Right lobe of liver (tissue), 6 donors: ENCODE measurements around the gene ELL. TPM values are rescaled to one million over a fixed set of nuclear protein-coding genes. Genes with fewer than 3 reads are reported as not detected.
A peak's percentile ranks its signal among the peaks of the same experiment; 100 is the strongest.

ENCODE experiments used
- ATAC-seq, 4 donors: fragments of 200-7000 bp; cut with Tn5 transposase; one replicate each; pipeline ENCODE4 v1.9.1; 2020; ENCODE audit warnings: mild to moderate bottlenecking in 4 of 4, moderate library complexity in 4 of 4
- DNase-seq, 3 donors: peaks; one replicate each; pipeline ENCODE4 v3.0.0-alpha.2; 2020
- H3K27ac ChIP-seq, 3 donors: fragments of 200-600 bp; one replicate each; pipeline ENCODE4 v1.8.0; 2022
- H3K27me3 ChIP-seq, 2 donors: fragments of 200-600 bp; one replicate each; pipeline ENCODE4 v1.8.0; 2022
- H3K36me3 ChIP-seq, 4 donors: fragments of 200-600 bp; sonication (generic) in 1 of 4; one replicate each; pipeline versions ENCODE4 v1.5.1 to v1.8.0; 2017 to 2022; ENCODE audit warnings: control low read depth in 1 of 4
- H3K4me1 ChIP-seq, 4 donors: fragments of 200-600 bp; sonication (generic) in 1 of 4; one replicate each; pipeline versions ENCODE4 v1.5.1 to v1.8.0; 2017 to 2022; ENCODE audit warnings: control low read depth in 1 of 4
- H3K4me3 ChIP-seq, 3 donors: fragments of 200-600 bp; one replicate each; pipeline ENCODE4 v1.8.0; 2022
- H3K9me3 ChIP-seq, 4 donors: fragments of 200-600 bp; sonication (generic) in 1 of 4; one replicate each; pipeline versions ENCODE4 v1.5.1 to v1.8.0; 2017 to 2022; ENCODE audit warnings: control low read depth in 1 of 4
- CTCF ChIP-seq, 4 donors: fragments of 200-600 bp in 3 of 4; fragments of 450-650 bp in 1 of 4; IDR thresholded peaks; one replicate each; pipeline versions ENCODE4 v1.5.1 to v1.8.0; 2016 to 2022; ENCODE audit warnings: antibody characterized with exemption in 4 of 4, mild to moderate bottlenecking in 2 of 4
- POLR2A ChIP-seq: fragments of 450-650 bp; IDR thresholded peaks from one replicate; pipeline ENCODE4 v1.6.1; 2017; ENCODE audit warnings: antibody characterized with exemption, mild to moderate bottlenecking
- WGBS: methylation state at CpG from one replicate; pipeline ENCODE4 v1.1.6; 2018; ENCODE audit warnings: low coverage, low lambda C conversion rate; ENCODE audit not compliant: insufficient coverage; ENCODE audit errors: missing lambda C conversion rate; 5-methylcytosine and 5-hydroxymethylcytosine counted together
- intact Hi-C, 2 donors: fragments of 100-400 bp; cut with DNase I; formaldehyde crosslinking; loops; one replicate each; pipeline versions ENCODE4 v1.11.2 to v1.14.1; 2022
- total RNA-seq, 6 experiments: library from RNA; depleted of rRNA in 2 of 6; stranded (reverse); fragments of >200 nt in 2 of 6; fragmentation: NEBNext Ultra II Directional in 3 of 6; extraction: Animal tissue kit (Norgen Biotek cat#: 25700) in 3 of 6; gene quantifications; one replicate each; pipeline versions ENCODE4 v1.1.0 to v1.2.4, GENCODE V29; 2016 to 2023
- donor health status: DM: no; HTN: yes; CAD: no.
- donor health status: DM: no; HTN: no; CAD: no.
- donor health status: DM: no; HTN: no; CAD: no.
- donor health status: DM: no; HTN: yes; CAD: no.
- donor health status: DM: no; HTN: yes; CAD: no.

Gene ELL
- total RNA-seq, 6 experiments from 2014 or later: 5.3 to 11.9 (median 8.6) TPM

GRCh38 chr19:18422530-18423191 lies 99.2 kb downstream of the ELL start:
- no peaks in the 10 kb centered on the region for H3K9me3 ChIP-seq
- intact Hi-C loops: no loop called here
- WGBS: 88% methylated on average over 2 of the region's 14 CpGs
- no peak overlapping the region for H3K27ac ChIP-seq
- no peak for DNase-seq
- no peak for ATAC-seq
- H3K27me3 ChIP-seq: no peaks in the 10 kb centered on the region
- no peaks in the 10 kb centered on the region for H3K36me3 ChIP-seq
- TF ChIP-seq POLR2A: no peak
- no peak overlapping the region for H3K4me3 ChIP-seq
- peaks cover 0 to 15% (median 6%) of the 10 kb centered on the region in 4 donors for H3K4me1 ChIP-seq

GRCh38 chr19:18421371-18421959 lies 100.4 kb downstream of the ELL start:
- no peak overlapping the region for H3K27ac ChIP-seq
- no peak overlapping the region for H3K4me3 ChIP-seq
- DNase-seq (no peak), ATAC-seq (no peak)
- no peak for TF ChIP-seq CTCF (IDR thresholded peaks at IDR 0.05)
- TF ChIP-seq POLR2A: no peak
- no peaks in the 10 kb centered on the region for H3K36me3 ChIP-seq
- peaks cover 0 to 4% of the 10 kb centered on the region in 2 donors for H3K27me3 ChIP-seq
- peaks cover 0 to 19% (median 10%) of the 10 kb centered on the region in 4 donors for H3K4me1 ChIP-seq
- intact Hi-C loops: no loop called here
- H3K9me3 ChIP-seq: no peaks in the 10 kb centered on the region
- WGBS: 69% methylated on average over 6 of the region's 12 CpGs

GRCh38 chr19:18420930-18421329 lies 100.9 kb downstream of the ELL start:
- H3K4me1 ChIP-seq: peaks cover 0 to 25% (median 10%) of the 10 kb centered on the region in 4 donors
- ATAC-seq (no peak), DNase-seq (no peak)
- H3K4me3 ChIP-seq: no peak overlapping the region
- intact Hi-C loops: no loop called here
- WGBS: no CpG with 5 or more reads among the region's 2 CpGs
- H3K27ac ChIP-seq: no peak overlapping the region
- no peaks in the 10 kb centered on the region for H3K36me3 ChIP-seq
- H3K27me3 ChIP-seq: peaks cover 0 to 5% of the 10 kb centered on the region in 2 donors
- no peaks in the 10 kb centered on the region for H3K9me3 ChIP-seq
- TF ChIP-seq CTCF (IDR thresholded peaks at IDR 0.05): no peak
- TF ChIP-seq POLR2A: no peak

- Histone ChIP-seq H3K27ac (peak overlapping the region in 2 of 3 donors; percentile 66 to 84), H3K9me3 (no peaks in the 10 kb centered on the region), H3K4me3 (peak overlapping the region; percentile 48 to 70 (median 56)), H3K4me1 (peaks cover 0 to 35% (median 12%) of the 10 kb centered on the region in 4 donors), H3K27me3 (peaks cover 0 to 5% of the 10 kb centered on the region in 2 donors), H3K36me3 (no peaks in the 10 kb centered on the region)
- ATAC-seq (no peak), DNase-seq (no peak)
- WGBS: 36% methylated on average over 7 of the region's 97 CpGs
- intact Hi-C loops: loop anchor here in 1 of 2 donors (10.0 kb wide), 1 partner anchor 145 kb away; the partner anchor contains the start of gene IQCN
- peak in 1 of 4 donors; percentile 3 for TF ChIP-seq CTCF (IDR thresholded peaks at IDR 0.05)
- TF ChIP-seq POLR2A: no peak
Observed at GRCh38 chr19:18419699-18420460, 102.0 kb downstream of the ELL start.
